HG02798 (cell line): ENCODE results near the gene HOOK2.
"Not testable (repeated sequence)": the region's sequence is repeated elsewhere in the genome, so short reads cannot be mapped to it uniquely, and the experiment has no call there.

Source experiments
- ATAC-seq: cut with Tn5 transposase; IDR thresholded peaks from one replicate; pipeline ENCODE4 v1.9.1; 2021; ENCODE audit warnings: mild to moderate bottlenecking; ENCODE audit not compliant: unreplicated experiment, poor library complexity

The HOOK2 gene

DNA sequence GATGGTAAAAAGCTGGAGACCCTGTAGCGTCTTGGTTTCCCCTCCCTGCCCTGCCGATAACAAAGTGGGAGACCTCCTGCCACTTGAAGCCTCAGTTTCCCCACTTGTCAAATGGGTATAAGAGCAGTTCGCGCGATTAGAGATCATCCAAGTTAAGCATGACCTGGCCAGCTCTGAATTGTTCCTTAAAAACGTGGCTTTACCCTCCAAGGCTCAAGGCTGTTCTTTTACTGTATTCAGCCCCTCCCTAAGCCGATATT lies 52.0 kb downstream of the HOOK2 start:
- ATAC-seq: no peak

GRCh38 chr19:12722566-12723380 lies 52.6 kb downstream of the HOOK2 start:
- ATAC-seq: peak; percentile 92

DNA sequence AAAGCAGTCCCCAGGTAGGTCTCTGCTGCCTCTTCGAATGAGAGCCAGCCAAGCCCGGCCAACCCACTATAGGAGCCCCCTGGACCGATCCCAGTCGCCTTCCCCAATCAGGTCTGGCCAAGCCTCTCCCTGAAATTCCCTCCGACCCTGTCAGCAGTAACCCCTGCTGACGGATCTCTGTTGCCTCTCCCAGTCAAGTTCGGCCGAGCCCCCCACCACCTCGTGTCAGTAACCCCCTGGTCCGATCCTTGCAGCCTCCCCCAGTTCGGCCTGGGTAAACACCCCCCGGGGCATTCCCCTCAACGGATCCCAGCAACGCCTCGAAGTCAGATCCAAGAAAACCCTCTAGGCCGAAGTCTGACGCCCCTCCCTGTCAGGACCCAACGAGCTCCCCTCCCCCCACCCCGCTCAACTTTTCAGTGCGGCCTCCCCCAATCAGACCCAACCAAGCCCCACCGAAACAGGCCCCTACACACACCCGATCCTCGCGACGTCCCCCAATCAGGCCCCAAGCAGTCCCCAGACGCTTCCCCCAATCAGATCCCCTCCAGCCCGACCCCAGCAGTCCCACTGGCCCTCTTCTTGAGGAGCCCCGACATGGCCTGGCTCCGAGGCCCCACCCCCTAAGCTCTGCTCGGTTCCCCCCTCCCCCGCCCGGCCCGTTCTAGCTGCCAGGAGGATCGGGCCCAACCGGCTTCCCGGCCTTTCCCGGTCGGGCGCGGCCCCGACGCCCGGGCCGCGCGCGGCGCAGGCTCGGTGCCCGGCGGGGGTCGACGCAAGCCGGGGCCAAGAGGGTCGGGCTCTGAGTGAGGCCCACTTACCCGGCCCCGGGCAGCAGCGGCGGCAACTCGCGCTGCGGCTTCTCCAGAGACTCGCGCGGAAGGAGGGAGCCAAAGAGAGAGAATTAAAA lies 53.4 kb downstream of the HOOK2 start:
- ATAC-seq: peak; percentile 25

DNA sequence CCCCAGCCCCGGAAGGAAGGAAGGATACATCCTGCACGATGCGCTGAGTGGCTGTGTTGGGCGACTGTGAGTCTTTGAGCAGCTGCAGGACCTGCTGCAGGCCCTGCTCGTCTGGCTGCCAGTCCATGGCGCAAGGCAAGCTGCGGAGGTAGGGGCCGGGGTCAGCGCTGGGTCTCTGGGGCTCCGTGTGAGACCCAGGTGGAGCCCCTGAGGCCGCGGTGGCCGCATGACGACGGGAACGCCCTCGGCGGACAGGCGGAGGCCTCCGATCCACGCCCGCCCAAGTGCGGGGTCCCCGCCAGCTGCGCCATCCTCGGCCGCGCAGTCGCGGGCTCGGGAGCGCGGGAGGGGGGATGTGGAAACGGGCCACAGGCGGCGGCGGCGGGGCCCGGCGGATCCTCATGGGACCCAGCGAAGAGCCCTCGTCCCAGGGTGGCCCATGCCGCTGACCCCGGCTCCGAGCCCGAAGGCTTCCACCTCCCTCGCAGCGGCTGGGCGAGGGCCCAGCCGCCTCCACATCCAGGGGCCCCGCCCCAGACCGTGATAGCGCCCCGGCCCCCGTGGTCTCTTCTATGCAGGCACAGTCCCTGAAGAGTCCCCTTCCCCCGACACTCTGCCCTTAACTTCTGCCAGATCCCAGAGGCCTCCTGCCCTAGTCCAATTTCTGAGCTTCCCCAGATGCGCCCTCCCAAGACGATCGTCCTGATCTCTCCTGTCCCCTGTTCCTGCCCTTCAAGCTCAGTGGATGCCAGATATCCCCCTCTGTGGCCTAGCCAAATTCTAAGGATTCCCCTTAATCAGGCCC lies 54.3 kb downstream of the HOOK2 start:
- no peak for ATAC-seq

- ATAC-seq: no peak
These were observed 55.1 kb downstream of the HOOK2 start for GRCh38 chr19:12720296-12720695.

DNA sequence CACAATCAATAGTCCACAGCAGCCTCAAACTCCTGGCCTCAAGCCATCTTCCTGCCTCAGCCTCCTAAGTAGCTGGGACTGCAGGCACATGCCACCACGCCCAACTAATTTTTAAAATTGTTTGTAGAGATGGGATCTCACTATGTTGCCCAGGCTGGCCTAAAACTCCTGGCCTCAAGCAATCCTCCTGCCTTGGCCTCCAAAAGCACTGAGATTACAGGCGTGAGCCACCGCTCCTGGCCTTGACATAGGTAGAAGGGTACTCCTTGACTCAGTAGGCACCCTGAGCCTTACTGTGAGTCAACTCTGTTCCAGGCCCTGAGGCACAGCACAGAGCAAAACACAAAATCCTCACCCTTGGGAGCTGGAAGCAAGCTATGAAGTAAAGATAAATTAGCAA lies 59.4 kb downstream of the HOOK2 start:
- no peak for ATAC-seq

GRCh38 chr19:12715102-12715501 lies 60.2 kb downstream of the HOOK2 start:
- no peak for ATAC-seq

- ATAC-seq: not testable (repeated sequence)
These were observed 62.0 kb downstream of the HOOK2 start for GRCh38 chr19:12713304-12713703.
